HL-60/S4 treated with retinoic acid at 250 ng/mL for 4 days and 3 days (cell line): ENCODE measurements around the gene VPS13D.
"Not testable (repeated sequence)": the region's sequence is repeated elsewhere in the genome, so short reads cannot be mapped to it uniquely, and the experiment has no call there.

ENCODE experiments used
- in situ Hi-C: fragments of 300-500 bp; cut with MboI; formaldehyde crosslinking; loops from 2 replicates; pipeline ENCODE4 v1.7.0; 2022; ENCODE audit warnings: low sequenced_read_pairs

Gene VPS13D

DNA sequence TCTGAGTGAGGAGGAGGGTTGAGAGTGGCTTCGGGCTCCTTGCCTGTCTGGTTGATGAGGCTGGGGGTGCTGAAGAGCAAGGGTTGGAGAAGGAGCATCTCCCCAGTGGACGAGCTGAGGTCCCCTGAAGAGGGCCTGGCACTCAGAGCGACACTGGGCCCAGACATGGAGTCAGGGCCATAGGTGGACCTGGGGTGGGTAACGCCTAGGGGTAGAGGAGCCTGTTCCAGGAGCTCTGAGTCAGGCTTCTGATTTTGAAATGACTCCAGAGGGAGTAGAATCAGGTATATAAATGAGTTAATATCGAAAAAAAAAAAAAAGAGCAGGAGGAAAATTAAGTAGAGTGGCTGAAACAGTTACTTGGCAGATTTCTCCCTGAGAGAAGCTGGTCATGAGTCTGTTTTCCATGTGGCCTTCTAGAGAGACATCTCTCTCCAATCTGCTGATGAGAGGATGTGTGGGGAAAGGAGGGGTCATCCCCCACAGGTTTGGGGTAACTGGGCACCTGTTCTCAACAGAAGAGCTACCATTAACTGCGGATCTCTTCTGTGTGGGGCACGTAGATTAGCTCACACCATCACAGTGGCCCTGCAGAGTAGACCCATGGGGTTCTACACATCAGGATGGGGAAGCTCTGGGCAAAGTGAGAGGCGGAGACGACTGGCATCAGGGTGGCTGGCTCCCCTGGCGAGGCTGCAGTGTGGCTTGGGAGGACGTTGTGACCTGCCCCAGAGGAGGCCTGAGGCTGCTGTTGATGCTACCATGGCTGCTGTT lies 272.7 kb downstream of the VPS13D start:
- in situ Hi-C loops = no loop called here

DNA sequence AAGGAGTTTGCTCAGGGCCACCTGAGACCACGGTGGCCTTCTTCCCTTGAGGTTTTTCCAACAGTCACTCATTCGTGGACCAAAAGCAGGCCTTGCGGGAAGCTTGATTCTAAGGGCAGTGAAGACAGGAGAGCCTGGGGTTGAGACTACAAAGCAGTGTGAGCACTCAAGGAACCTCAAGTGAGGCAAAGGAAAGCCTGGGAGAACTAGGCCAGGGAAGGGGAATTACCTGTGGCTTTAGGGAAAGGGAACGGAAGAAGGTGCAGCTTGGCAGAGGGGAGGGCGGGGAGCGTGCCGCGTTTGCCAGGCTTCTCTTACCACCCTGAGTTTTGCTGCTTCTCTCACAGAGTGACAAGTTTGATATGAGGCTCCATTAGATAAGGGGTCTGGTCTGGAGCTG lies 273.9 kb downstream of the VPS13D start:
- in situ Hi-C loops = no loop called here

DNA sequence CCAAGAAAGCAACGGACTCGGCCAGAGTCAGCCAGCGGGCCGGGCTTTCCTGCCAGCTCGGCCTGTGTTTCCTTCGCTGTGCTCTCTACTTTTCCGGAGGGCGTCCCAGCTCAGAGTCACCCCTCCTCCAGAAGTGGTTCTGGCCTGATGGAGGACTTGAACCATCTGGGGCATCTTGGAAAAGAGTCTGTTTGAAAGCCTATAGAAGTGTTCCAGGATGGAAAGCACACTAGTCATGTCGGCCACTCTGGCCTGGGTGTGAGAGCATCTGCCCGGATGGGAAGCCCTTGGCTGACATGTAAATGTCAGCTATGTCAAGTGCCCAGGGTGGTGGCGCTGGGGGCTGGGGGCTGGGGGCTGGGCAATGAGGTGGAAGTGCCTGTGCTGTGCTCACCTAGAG lies 274.8 kb downstream of the VPS13D start:
- in situ Hi-C loops = no loop called here

DNA sequence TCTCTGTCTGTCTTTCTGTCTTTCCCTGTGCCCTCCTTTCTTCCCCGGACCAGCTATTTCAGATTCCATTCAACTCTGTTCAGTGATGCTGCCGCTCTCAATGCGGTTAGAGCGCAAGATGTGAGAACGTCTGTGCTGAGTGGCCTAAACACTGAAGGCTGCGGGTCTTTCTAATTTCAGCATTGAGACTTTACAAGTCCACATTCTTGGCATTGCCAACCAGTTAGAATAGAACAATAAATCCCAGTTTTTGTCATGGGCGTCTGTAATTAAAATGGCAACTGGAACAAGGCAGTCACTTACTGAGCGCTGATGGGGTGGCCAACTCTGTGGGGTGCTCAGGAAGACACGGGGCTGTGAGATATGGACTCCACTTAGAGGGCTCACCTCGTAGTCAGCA lies 275.4 kb downstream of the VPS13D start:
- in situ Hi-C loops = no loop called here

DNA sequence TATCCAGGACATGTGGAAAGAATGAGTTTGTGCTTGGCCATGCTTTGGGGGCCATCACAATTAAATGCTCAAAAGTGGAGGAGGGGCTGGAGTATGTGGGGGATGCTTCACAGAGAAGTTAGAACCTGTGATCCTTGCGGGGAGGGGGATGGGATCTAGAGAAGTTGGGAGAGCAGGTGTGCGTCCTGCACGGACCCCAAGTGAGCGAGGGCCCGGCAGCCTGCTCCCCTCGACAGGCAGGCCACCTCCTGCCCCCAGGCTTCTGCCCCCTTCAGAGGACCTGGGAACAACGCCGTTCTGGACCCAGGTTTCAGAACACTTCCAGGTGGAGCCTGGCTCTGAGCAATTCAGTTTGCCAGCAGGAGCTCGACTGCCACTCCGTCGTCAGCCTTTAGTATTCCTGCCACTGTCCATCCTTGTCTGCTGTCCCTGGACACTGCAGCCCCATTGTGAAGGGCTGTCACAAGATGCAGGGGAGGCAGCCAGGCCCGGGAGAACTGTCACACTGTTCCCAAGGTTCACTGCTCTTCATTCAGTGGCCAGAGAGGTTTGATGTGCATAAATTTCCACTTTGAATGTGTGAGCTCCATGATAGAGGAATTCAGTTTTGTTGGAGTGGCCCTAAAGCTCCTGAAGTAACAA lies 275.9 kb downstream of the VPS13D start:
- in situ Hi-C loops = no loop called here

DNA sequence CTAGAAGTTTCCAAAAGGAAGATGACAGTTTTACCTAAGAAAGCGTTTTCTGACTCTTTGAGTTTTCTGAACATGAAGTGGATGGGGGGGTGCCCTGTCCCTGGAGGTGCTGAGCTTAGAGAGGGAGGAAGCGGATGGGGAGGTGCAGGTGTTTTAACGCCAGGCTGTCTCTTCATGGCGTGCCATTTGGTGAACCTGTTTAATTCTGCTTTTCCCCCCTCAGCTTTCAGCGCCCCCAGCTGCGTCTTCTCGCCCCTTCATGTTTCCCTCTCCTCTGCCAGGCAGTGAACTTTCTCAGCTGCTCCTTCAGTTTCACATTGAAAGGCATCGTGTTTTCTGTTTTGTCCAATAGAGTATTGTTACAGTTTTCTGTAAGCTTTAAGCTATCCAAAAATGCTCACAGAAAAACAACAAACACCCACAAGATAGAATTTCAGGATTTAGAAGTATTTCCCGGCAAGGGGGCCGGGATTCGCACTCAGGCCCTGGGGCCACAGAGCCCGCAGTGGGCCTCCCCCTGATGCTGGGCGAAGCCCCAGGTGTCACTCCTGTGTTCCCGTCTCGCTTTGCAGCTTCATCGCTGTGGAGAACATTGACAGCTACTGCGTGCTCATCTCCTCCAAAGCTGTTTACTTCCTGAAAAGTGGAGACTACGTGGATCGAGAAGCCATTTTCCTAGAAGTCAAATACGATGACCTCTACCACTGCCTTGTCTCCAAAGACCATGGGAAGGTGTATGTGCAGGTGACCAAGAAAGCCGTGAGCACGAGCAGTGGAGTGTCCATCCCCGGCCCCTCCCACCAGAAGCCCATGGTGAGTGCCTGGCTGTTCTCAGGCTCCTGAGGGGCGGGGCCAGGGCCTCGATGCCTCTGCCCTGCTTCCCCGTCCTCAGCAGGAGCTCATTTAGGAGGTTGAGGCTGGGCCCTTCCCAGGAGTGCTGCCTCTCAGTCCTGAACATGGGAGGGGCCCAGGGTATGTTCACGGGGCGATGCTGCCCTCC lies 276.8 kb downstream of the VPS13D start:
- in situ Hi-C loops = no loop called here

DNA sequence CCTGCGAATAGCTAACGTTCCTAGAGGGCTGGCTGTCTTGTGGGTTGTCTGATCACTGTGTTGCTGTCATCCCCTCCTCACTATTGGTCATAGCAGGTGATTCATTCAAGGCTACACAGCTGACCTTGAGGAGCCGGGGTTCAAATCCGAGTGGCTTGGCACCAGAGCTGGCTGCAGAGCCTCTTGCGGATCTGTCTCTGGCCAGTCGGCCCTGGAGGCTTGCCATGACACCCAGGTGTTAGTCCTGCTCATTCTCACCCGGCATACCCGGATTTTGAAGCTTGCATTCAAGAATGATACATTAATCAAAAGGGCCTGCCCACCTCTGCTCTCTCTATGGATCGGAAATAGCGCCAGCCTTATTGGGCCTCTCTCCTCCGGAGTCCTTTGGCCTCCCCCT lies 277.8 kb downstream of the VPS13D start:
- in situ Hi-C loops = no loop called here

DNA sequence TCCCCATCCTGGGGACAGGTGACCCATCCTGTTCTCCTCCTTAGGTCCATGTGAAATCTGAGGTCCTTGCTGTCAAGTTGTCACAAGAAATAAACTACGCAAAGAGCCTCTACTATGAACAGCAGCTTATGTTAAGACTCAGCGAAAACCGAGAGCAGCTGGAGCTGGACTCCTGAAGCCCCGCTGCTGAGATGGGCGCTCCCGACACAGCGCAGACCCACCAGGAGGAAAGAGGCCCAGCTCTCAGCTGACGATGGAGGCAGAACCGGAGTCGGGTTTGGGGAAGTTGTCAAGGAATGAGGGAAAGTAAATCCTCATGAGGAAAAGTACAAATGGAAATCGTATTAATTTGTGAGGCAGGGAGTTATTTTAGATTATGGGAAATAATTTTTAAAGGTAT lies 279.0 kb downstream of the VPS13D start:
- in situ Hi-C loops = no loop called here

DNA sequence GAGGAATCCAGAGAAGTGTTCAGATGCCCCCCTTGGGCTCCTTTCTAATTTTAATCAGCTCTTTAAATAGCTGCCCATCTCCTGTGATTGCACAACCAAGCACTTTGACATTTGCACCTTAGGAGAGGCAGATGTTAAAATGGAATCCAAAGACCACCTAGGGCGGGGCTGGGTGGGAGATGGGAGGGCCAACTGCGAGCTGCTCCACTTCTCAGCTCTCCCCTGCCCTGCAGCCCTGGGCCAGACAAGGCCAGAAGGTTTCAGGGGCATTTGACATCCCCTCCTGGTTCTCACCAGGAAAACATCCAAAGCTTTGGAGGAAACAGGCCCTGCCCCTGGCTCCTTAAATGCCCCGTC lies 281.3 kb downstream of the VPS13D start:
- in situ Hi-C loops = no loop called here

DNA sequence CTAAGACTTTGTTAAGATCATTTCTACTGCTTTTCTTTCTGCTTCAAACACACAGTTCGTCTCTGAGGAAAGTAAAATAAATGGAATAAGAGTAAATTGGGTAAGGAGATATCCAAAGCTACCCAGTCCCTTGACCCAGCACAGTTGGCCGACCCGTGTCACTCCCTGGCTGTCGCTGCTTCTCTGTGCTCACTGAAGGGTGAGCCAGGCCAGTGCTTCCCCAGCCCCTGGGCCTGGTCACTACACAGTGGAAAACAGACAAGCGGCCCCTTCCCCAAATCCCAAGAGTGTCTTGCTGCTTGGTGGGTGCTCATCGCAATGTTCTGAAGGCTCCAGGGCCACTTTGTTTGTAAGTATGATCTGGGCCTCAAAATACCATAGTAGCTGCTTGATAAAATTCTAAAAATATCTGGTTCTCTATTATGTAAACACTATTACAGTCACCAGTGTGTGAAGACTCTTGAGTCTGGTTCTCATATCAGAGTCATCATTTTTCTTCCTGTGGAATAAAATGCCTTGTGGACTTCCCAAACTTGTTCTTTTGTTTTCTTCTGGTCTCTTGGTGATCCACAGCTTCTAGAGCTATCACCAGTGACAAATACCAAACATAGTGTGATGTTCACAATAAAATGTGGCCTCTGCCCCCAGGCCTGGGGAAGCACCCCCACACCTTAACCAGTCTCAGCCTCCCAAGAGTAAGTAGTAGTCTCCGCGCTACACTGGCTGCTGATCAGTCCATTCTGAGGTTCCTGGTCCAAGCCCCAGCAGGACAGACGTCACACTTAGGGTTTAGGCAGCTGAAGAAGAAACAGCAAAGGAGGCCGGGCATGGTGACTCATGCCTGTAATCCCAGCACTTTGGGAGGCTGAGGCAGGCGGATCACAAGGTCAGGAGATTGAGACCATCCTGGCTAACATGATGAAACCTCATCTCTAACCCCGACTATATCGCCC lies 282.0 kb downstream of the VPS13D start:
- in situ Hi-C loops = no loop called here

DNA sequence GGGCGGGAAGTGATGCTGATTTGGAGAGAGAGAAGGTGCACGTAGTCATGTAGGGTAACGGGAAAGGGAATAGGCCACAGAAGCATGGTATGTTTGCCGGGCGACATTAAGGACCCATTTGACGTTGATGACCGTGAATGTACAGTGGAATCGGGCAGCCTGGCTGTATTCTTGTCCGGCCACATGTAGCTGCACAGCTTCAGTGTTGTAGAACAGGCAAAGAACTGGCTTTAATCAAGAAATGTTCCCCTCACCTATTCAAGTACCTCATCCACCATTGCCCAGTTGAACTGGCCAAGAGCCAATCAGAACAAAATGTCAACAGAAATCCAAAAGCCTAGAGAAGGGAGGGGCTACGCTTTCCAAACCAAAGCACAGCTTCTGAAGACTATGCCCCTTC lies 283.4 kb downstream of the VPS13D start:
- in situ Hi-C loops = no loop called here

DNA sequence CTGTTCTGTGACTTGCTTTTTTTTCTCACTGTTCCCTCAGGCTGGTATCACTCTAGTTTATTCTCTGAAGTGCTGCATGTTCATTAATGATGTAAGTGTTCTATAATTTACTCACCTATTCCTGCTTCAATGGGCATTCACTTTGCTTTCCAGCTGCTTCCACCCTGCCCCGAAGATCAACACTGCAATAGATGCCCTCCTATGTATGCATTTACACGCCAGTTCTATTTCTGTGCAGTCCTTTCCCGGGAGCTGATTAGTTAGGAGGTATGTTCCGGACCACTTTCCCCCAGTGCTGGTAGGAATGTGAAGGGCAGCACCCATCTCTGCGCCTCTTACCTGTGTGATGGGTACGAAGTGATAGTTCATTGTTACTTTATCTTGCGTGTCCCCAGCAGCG lies 284.8 kb downstream of the VPS13D start:
- in situ Hi-C loops = no loop called here

DNA sequence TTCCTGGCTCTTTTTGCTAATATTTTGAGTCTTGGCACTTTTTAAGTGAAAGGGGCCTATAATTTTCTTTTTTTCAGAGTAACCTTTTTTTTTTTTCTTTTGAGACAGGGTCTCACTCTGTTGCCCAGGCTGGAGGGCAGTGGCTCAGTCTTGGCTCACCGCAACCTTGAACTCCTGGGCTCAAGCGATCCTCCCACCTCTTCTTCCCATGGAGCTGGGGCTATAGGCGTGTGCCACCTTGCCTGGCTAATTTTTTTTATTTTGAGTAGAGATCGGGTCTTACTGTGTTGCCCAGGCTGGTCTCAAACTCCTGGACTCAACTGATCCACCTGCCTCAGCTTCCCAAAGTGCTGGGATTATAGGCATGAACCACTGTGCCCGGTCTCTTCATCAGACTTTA lies 285.4 kb downstream of the VPS13D start:
- in situ Hi-C loops = no loop called here

DNA sequence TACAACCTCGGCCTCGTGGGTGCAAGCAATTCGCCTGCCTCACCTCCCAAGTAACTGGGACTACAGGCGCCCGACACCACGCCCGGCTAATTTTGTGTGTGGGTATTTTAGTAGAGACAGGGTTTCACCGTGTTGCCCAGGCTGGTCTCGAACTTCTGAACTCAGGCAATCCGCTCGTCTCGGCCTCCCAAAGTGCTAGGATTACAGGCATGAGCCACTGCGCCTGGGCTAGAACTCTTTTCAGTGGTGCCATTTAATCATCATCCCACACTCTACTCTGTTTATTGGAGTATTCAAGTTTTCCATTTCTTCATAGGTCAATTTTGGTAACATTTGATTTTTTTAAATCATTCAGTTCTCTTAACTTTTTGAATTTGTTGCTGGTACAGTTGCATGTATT lies 286.9 kb downstream of the VPS13D start:
- in situ Hi-C loops = no loop called here

DNA sequence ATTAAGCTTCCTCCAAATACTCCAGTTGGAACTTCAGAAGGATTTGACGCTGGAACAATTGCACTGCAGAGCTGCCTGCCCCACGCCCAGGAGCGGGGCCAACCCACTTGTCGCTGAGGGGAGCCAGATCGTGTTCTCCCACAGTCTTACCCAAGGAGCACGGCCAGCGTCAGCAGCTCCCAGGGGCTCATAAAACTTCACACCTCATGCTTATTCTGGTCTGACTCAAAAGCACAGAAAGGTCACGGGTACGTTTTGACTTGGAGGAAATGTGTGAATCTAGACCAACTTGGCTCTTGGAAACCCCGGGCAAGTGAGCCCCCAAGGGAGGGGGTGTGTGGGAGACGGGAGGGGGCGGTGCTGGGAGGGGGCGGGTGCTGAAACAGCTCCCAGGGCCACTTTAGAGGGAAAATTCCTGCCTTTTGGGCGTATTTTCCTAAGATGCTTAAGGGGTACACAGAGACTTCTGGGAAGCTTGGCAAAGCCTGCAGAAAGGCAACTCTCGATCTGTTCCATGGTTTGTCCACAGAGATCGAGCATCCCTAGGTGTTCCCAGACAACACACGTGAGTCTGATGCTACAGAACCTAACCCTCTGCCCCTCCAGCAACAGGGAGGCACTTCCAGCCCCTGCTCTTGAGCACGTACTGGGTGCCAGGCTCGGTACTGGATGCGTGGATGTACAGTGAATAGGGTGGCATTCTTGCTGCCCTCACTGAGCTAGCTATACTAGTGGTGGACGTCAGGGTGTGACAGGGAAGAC lies 289.3 kb downstream of the VPS13D start:
- in situ Hi-C loops = no loop called here

DNA sequence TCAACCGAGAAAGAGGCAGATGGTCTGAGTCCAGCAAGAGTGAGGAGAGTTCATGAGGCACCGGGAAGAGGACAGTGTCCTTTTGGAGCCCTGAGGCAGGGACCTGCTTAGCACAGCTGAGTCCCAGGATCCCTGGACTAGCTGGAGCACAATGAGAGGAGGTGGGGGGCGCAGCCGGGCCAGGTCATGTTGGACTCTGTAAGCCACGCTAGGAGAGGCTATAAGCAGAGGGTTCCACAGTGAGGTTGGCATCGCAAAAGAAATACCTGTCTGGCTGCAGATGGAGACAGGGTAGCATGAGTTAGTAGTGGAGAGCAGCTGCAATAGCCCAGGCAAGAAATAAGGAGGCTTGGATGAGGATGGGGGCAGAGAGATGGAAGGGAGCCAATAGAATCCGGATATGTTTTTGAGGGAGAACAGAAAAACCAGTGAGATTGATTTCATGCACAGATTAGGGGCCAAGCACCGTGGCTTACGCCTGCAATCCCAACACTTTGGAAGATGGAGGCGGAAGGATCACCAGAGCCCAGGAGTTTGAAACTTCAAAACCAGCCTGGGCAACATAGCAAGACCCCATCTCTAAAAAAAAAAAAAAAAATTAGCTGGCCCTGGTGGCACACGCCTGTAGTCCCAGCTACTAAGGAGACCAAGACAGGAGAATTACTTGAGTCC lies 290.0 kb downstream of the VPS13D start:
- in situ Hi-C loops = no loop called here

DNA sequence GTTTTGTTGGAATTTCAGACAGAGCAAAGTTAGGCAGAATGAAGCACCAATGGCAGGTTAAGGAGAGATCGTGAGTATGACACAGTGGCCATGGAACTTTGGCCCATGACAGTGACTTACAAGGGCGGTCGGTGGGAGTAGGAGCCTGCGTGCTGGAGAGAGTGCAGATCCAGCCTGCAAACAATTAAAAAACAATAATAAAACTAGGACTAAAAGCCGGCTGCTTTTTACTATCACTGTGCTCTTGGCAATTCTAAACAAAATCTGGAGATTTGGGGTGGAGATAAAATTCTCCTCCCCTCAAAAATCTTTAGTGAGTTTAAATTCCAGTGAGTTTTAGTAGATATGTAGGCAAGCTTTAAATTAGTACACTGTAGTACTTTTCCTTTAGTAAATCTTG lies 291.3 kb downstream of the VPS13D start:
- in situ Hi-C loops = no loop called here

DNA sequence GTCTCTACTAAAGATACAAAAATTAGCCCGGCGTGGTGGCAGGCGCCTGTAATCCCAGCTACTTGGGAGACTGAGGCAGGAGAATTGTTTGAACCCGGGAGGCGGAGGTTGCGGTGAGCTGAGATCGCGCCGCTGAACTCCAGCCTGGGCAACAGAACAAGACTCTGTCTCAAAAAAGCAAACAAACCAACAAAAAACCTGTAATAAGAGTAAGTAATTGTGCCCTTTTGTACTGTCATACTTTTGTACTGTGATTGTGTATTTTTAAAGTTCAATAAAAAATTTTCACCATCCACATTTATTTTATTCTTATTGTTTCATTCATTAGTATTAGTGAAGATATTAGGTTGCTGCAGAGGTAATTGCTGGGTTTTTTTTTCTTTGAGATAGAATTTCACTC lies 292.9 kb downstream of the VPS13D start:
- in situ Hi-C loops = not testable (repeated sequence)

DNA sequence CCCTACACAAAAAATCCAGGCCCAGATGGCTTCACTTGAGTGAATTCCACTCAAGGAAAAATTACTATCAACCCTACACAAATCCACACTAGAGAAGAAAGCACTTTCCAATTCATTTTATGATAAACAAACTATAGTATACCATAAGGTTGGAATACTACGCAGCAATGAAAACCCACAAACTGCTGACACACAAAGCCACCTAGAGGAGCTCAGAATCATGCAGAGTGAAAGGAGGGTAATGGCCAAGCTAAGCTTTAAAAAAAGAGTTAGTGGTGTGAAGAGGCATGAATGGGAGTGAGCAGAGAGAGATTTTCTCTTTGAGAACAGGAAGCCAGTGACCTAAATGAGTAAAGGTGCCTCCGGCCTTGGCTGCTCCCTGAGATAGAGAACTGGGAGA lies 294.4 kb downstream of the VPS13D start:
- in situ Hi-C loops = no loop called here
